H1 (cell line): ENCODE data around the gene KRT84. TPM values are rescaled to one million over a fixed set of nuclear protein-coding genes. Genes with fewer than 3 reads are reported as not detected.

Source experiments
- CEBPB ChIP-seq: IDR thresholded peaks from 2 replicates; pipeline ENCODE4 v1.6.1; 2012; ENCODE audit warnings: low read depth, low read length
- CHD7 ChIP-seq: fragments of 300-600 bp; sonication (generic); IDR thresholded peaks from 2 replicates; pipeline ENCODE4 v1.7.1; 2012; ENCODE audit warnings: low read length, moderate library complexity, mild to moderate bottlenecking, inconsistent platforms; ENCODE audit not compliant: insufficient replicate concordance
- MAFK ChIP-seq: IDR thresholded peaks from 2 replicates; pipeline ENCODE4 v1.6.1; 2012; ENCODE audit warnings: low read depth, mild to moderate bottlenecking, improper control_type of control experiment, low read length
- SUZ12 ChIP-seq: fragments of 200-600 bp; sonication (generic); IDR thresholded peaks from 2 replicates; pipeline ENCODE4 v1.6.1; 2012; ENCODE audit warnings: mild to moderate bottlenecking, inconsistent platforms, low read length, moderate library complexity, mixed read lengths
- YY1 ChIP-seq: IDR thresholded peaks from 2 replicates; pipeline ENCODE4 v1.6.1; 2011; ENCODE audit warnings: low read depth, mild to moderate bottlenecking, low read length
- polyA plus RNA-seq, 7 experiments: library from polyadenylated mRNA; depleted of rRNA in 3 of 7; stranded (reverse) in 5 of 7; unstranded in 2 of 7; fragments of >200 nt in 5 of 7; fragments of 200-250 nt in 2 of 7; gene quantifications; 1 replicate in 5 of 7; 2 replicates in 1 of 7; 4 replicates in 1 of 7; pipeline versions ENCODE4 v1.2.1 to v1.2.3, GENCODE V29; 2011 to 2013; ENCODE audit warnings: missing spikeins in 2 of 7, mixed read lengths in 2 of 7
- total RNA-seq: library from RNA; stranded (reverse); fragmentation: NEBNext Ultra II Directional; extraction: Animal tissue kit (Norgen Biotek cat#: 25700); gene quantifications from 2 replicates; pipeline ENCODE4 v1.2.1, GENCODE V29; 2021

The KRT84 gene
- total and polyA plus RNA-seq, 2 of the 8 experiments (the other 6 are each of a cell fraction or from before 2014, with no cell fraction given) = not detected

- TF ChIP-seq CHD7 = no peak
- TF ChIP-seq MAFK = no peak
- no peak for TF ChIP-seq CEBPB
- no peak for TF ChIP-seq SUZ12
- TF ChIP-seq YY1 = no peak
These were observed 21.4 kb downstream of the KRT84 start (continued) for GRCh38 chr12:52364061-52364460.
